ENCODE measurements around the gene HSPA6.
"Not testable (repeated sequence)": the region's sequence is repeated elsewhere in the genome, so short reads cannot be mapped to it uniquely, and the experiment has no call there.

- not testable (repeated sequence) for TF ChIP-seq CTCF, POLR2A (IDR thresholded peaks at IDR 0.05)
Observed at GRCh38 chr1:161513448-161513780, 10.9 kb upstream of the HSPA6 start.
